Central memory CD8-positive, alpha-beta T cell (primary cell): ENCODE measurements around the gene RBMS3.
"Not testable (repeated sequence)": the region's sequence is repeated elsewhere in the genome, so short reads cannot be mapped to it uniquely, and the experiment has no call there.

Experiments used
- ATAC-seq: fragments of 150-1000 bp; cut with Tn5 transposase; replicated peaks from 2 replicates; pipeline ENCODE4 v1.10.0; 2022; ENCODE audit warnings: mild to moderate bottlenecking, moderate FRiP score, moderate number of reproducible peaks; ENCODE audit not compliant: poor library complexity, severe bottlenecking; ENCODE audit errors: extremely low read depth
- DNase-seq, 2 donors: peaks; one replicate each; pipeline ENCODE4 v3.0.0; 2021; ENCODE audit warnings: low spot score in 2 of 2
- H3K27ac Mint-ChIP-seq: one replicate; pipeline ENCODE4 v1.8.0; 2022; ENCODE audit warnings: low read depth, mild to moderate bottlenecking, moderate library complexity, mixed read lengths
- H3K27me3 Mint-ChIP-seq: one replicate; pipeline ENCODE4 v1.8.0; 2022; ENCODE audit warnings: mixed read lengths
- H3K36me3 Mint-ChIP-seq: one replicate; pipeline ENCODE4 v1.8.0; 2022; ENCODE audit warnings: mild to moderate bottlenecking, moderate library complexity, mixed read lengths; ENCODE audit not compliant: insufficient read depth
- H3K4me1 Mint-ChIP-seq: one replicate; pipeline ENCODE4 v1.8.0; 2022; ENCODE audit warnings: mixed read lengths
- H3K4me3 Mint-ChIP-seq: one replicate; pipeline ENCODE4 v1.8.0; 2022; ENCODE audit warnings: mild to moderate bottlenecking, moderate library complexity, mixed read lengths
- H3K9me3 Mint-ChIP-seq: one replicate; pipeline ENCODE4 v1.8.0; 2022; ENCODE audit warnings: mixed read lengths

RBMS3 gene

DNA sequence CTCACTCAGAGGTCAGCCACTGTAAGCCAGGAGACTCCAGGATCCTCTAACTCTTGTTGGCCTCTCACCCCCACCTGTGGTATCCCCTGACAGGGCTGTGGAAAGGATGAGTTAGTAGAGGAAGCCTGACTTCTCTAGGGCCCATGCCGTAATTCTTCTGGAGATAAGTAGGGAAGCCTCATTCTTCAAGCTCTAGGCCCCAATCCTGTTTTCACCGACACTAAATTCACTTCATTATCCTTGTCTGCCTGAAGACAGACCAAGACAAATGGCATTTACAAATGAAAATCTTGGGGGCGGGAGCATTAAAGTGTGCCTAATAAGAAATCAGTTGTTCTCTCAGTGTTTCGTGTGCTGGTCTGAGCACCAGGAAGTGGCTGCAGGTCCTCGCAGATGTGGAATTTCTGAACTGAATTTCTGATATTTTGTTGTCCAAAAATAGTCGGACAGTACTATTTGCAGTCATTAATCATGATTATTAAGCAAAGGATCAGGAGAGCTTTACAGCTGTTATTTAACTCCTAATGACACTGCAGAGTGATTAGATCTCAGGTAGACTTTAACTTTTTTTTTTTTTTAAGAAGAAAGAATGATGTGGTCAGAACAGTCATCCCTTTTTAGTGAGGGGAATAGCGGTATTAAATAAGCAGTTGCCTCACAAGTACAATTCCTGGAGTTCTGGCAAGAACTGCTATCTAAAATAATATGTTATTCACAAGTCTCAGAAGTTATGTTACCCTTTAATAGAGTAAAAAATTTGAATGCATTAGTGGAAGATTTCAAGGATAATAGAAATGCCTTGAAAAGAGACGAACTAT lies 58.4 kb downstream of the RBMS3 start:
- no peaks in the 10 kb centered on the region for H3K27me3 Mint-ChIP-seq
- H3K4me3 Mint-ChIP-seq = no peak overlapping the region
- ATAC-seq = no peak
- no peaks in the 10 kb centered on the region for H3K4me1 Mint-ChIP-seq
- H3K36me3 Mint-ChIP-seq = no peaks in the 10 kb centered on the region
- no peak for DNase-seq
- H3K9me3 Mint-ChIP-seq = peaks cover 11% of the 10 kb centered on the region
- H3K27ac Mint-ChIP-seq = no peak overlapping the region

DNA sequence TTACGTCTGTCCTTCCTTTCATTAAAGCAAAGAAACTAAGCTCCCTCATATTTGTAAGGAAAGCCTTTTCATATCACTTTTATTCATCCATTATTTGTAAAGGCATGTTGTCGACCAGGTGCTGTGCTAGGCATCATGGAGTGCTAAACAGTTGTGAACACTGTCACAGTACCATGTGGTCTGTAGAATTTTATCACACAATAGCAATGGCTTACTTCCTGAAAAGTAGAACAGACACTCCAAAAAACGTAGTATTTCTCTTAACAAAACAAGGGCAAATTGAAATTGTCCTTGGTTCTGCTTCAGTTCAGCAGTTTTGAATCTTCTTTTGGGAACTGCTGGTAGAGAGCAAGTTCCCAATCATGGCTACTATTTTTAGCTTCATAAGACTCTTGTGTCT lies 63.3 kb downstream of the RBMS3 start:
- H3K9me3 Mint-ChIP-seq = peaks cover 14% of the 10 kb centered on the region
- H3K36me3 Mint-ChIP-seq = no peaks in the 10 kb centered on the region
- no peaks in the 10 kb centered on the region for H3K4me1 Mint-ChIP-seq
- no peak overlapping the region for H3K27ac Mint-ChIP-seq
- H3K4me3 Mint-ChIP-seq = no peak overlapping the region
- H3K27me3 Mint-ChIP-seq = no peaks in the 10 kb centered on the region
- ATAC-seq = no peak
- no peak for DNase-seq

GRCh38 chr3:29344935-29345334 lies 64.1 kb downstream of the RBMS3 start:
- no peak for DNase-seq
- Mint-ChIP-seq H3K27me3 (no peaks in the 10 kb centered on the region), H3K36me3 (no peaks in the 10 kb centered on the region), H3K27ac (no peak overlapping the region), H3K4me3 (no peak overlapping the region), H3K9me3 (peaks cover 14% of the 10 kb centered on the region), H3K4me1 (no peaks in the 10 kb centered on the region)
- no peak for ATAC-seq

DNA sequence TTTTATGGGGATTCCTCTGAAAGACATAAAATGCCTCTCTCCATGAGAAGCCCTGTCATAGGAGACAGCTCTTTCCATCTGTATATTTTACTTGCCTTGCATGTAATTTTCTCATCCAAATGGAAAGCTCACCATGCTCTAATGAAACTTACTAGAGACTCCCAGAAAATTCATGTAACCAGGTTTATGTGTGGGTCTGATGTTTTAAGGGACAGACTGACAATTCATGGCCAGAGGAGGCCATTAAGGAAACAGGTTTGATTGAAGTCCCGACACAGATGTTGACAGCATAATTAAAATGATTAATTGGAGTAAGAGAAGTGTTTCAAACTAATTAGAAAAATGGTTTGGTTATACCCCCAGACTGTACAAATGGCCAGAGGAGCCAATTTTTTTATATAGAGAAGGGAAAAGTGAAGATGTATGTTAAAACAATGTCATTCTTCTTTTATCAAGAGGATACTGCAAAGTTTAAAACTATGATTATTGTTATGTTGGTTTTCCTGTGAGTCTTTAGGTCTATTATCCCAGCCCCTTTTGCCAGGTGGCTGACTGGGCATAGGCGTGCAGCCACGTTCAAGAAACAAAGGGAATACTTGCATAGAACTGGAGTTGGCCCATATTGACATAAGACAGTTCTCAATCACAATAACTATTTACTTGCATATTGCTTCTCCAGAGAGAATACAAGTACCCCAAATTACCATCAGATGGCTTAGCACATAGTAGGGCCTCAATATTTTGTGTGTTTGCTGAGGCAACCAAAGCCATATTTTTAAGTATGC lies 64.8 kb downstream of the RBMS3 start:
- H3K4me1 Mint-ChIP-seq = no peaks in the 10 kb centered on the region
- peaks cover 14% of the 10 kb centered on the region for H3K9me3 Mint-ChIP-seq
- H3K4me3 Mint-ChIP-seq = no peak overlapping the region
- no peaks in the 10 kb centered on the region for H3K27me3 Mint-ChIP-seq
- no peak overlapping the region for H3K27ac Mint-ChIP-seq
- ATAC-seq (no peak), DNase-seq (no peak)
- H3K36me3 Mint-ChIP-seq = no peaks in the 10 kb centered on the region

GRCh38 chr3:29346828-29347227 lies 66.0 kb downstream of the RBMS3 start:
- Mint-ChIP-seq H3K27ac (no peak overlapping the region), H3K4me3 (no peak overlapping the region), H3K27me3 (no peaks in the 10 kb centered on the region), H3K9me3 (peaks cover 16% of the 10 kb centered on the region), H3K36me3 (no peaks in the 10 kb centered on the region), H3K4me1 (no peaks in the 10 kb centered on the region)
- ATAC-seq (no peak), DNase-seq (no peak)

- DNase-seq (no peak), ATAC-seq (no peak)
- no peak overlapping the region for H3K27ac Mint-ChIP-seq
- H3K4me1 Mint-ChIP-seq = no peaks in the 10 kb centered on the region
- H3K36me3 Mint-ChIP-seq = no peaks in the 10 kb centered on the region
- no peaks in the 10 kb centered on the region for H3K27me3 Mint-ChIP-seq
- no peak overlapping the region for H3K4me3 Mint-ChIP-seq
- H3K9me3 Mint-ChIP-seq = peaks cover 14% of the 10 kb centered on the region
Measured at GRCh38 chr3:29347412-29347811, 66.5 kb downstream of the RBMS3 start.

DNA sequence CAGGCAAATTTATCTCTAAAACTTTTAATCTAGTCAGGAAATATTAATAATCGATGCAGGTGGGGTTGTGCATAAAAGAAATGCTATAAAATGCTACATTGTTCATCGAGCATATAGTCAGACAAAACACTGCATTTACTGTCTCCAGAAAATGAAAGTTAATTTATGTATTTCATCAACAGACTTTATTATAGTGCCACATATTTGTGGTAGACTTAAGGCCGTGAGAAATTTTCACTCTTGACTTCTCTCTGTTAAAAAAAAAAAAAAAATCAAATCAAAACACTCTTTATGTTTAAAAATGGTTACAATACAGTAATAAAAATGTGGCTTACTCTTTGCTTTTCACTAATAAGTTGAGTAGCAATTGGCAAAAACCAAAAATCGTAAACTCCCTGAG lies 67.4 kb downstream of the RBMS3 start:
- Mint-ChIP-seq H3K4me1 (no peaks in the 10 kb centered on the region), H3K27ac (no peak overlapping the region), H3K27me3 (no peaks in the 10 kb centered on the region), H3K36me3 (no peaks in the 10 kb centered on the region), H3K9me3 (peaks cover 14% of the 10 kb centered on the region), H3K4me3 (no peak overlapping the region)
- DNase-seq = no peak
- ATAC-seq = no peak

DNA sequence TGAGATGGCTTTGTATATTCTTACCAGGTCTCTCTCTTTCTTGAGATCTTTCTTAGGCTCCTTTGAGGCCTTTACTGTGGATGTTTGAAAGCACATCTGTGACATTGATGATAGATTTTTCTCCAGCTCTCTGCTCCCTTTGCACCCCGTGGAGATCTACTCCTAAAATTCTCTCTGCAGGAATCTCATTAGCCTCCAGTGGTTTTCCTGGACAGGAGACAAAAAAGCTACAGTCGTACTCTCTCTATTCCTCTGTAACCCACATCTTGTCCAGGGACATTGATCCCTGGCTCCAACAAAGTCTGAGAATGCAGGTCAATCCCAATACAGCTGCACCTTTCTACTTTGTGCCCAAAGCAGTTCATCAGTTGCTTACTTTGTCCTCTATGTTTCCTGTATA lies 68.2 kb downstream of the RBMS3 start:
- Mint-ChIP-seq H3K4me1 (no peaks in the 10 kb centered on the region), H3K4me3 (no peak overlapping the region), H3K36me3 (no peaks in the 10 kb centered on the region), H3K27me3 (no peaks in the 10 kb centered on the region), H3K9me3 (peaks cover 15% of the 10 kb centered on the region), H3K27ac (no peak overlapping the region)
- DNase-seq = no peak
- no peak for ATAC-seq

GRCh38 chr3:29353807-29354206 lies 72.9 kb downstream of the RBMS3 start:
- no peaks in the 10 kb centered on the region for H3K4me1 Mint-ChIP-seq

DNA sequence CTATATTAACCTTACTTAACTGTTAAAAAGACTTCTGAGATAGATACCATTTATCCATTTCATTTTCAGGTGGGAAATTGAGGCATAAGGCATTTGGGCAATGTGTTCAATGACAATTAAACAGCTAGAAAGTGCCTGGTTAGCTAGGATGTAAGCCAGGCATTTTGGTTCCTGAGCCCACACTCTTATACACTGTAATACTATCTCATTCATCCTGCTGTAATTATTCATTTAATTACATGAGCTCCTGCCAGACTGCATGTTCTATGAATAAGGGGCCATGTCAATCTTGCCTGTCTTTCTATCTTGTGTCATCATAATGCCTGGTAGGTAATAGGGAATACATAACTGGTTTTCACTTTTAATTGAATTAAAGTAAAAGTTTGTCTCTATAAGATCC lies 74.0 kb downstream of the RBMS3 start:
- H3K27ac Mint-ChIP-seq = no peak overlapping the region
- ATAC-seq (no peak), DNase-seq (no peak)
- no peaks in the 10 kb centered on the region for H3K4me1 Mint-ChIP-seq
- H3K36me3 Mint-ChIP-seq = no peaks in the 10 kb centered on the region
- no peaks in the 10 kb centered on the region for H3K27me3 Mint-ChIP-seq
- peaks cover 14% of the 10 kb centered on the region for H3K9me3 Mint-ChIP-seq
- no peak overlapping the region for H3K4me3 Mint-ChIP-seq

More at GRCh38 chr3:29353807-29354206, 72.9 kb downstream of the RBMS3 start:
- DNase-seq (no peak), ATAC-seq (no peak)
- H3K27me3 Mint-ChIP-seq = no peaks in the 10 kb centered on the region
- peaks cover 20% of the 10 kb centered on the region for H3K9me3 Mint-ChIP-seq
- no peak overlapping the region for H3K27ac Mint-ChIP-seq
- no peak overlapping the region for H3K4me3 Mint-ChIP-seq
- H3K36me3 Mint-ChIP-seq = no peaks in the 10 kb centered on the region

GRCh38 chr3:29356062-29356461 lies 75.2 kb downstream of the RBMS3 start:
- no peaks in the 10 kb centered on the region for H3K4me1 Mint-ChIP-seq
- H3K4me3 Mint-ChIP-seq = no peak overlapping the region
- ATAC-seq (no peak), DNase-seq (no peak)
- H3K27ac Mint-ChIP-seq = no peak overlapping the region
- H3K36me3 Mint-ChIP-seq = no peaks in the 10 kb centered on the region
- no peaks in the 10 kb centered on the region for H3K27me3 Mint-ChIP-seq
- H3K9me3 Mint-ChIP-seq = peaks cover 21% of the 10 kb centered on the region

- not testable (repeated sequence) for H3K4me1 Mint-ChIP-seq, H3K27ac Mint-ChIP-seq, H3K27me3 Mint-ChIP-seq, H3K36me3 Mint-ChIP-seq, H3K4me3 Mint-ChIP-seq, ATAC-seq, DNase-seq
- peaks cover 23% of the 10 kb centered on the region for H3K9me3 Mint-ChIP-seq
Measured at GRCh38 chr3:29360289-29360688, 79.4 kb downstream of the RBMS3 start.

DNA sequence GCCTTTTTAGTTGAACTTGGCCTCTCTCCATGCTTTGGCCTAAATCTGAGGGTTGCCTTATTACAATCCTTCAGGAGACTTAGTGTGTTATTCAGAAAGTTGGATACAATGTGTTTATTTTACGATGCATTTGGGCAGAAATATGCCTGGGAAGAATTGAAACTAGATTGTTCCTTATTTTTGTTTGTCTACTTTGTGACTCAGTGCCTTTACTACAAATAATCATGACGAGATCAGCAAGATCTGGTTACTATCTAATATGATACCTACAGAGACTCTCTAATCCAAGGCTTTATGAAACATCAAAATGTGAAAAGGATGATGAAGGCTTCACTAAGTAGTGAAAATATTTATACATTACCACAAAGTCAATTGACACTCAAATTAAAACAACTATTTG lies 82.2 kb downstream of the RBMS3 start:
- no peaks in the 10 kb centered on the region for H3K27me3 Mint-ChIP-seq
- no peak overlapping the region for H3K4me3 Mint-ChIP-seq
- no peak for ATAC-seq
- no peaks in the 10 kb centered on the region for H3K36me3 Mint-ChIP-seq
- H3K27ac Mint-ChIP-seq = no peak overlapping the region
- H3K9me3 Mint-ChIP-seq = peaks cover 23% of the 10 kb centered on the region
- DNase-seq = no peak
- no peaks in the 10 kb centered on the region for H3K4me1 Mint-ChIP-seq
